Breast epithelium (tissue), 3 donors: ENCODE data around the gene HERPUD2.

Experiments used
- POLR2A ChIP-seq: fragments of 450-650 bp; IDR thresholded peaks from one replicate; pipeline ENCODE4 v1.6.1; 2016; ENCODE audit warnings: antibody characterized with exemption, mild to moderate bottlenecking, moderate library complexity
- TF ChIP-seq, protein P1 (sequence below), 3 donors: fragments of 450-650 bp; IDR thresholded peaks; one replicate each; pipeline ENCODE4 v1.5.1; 2016 to 2017; ENCODE audit warnings: antibody characterized with exemption in 3 of 3, mild to moderate bottlenecking in 3 of 3, moderate library complexity in 3 of 3

DNA sequence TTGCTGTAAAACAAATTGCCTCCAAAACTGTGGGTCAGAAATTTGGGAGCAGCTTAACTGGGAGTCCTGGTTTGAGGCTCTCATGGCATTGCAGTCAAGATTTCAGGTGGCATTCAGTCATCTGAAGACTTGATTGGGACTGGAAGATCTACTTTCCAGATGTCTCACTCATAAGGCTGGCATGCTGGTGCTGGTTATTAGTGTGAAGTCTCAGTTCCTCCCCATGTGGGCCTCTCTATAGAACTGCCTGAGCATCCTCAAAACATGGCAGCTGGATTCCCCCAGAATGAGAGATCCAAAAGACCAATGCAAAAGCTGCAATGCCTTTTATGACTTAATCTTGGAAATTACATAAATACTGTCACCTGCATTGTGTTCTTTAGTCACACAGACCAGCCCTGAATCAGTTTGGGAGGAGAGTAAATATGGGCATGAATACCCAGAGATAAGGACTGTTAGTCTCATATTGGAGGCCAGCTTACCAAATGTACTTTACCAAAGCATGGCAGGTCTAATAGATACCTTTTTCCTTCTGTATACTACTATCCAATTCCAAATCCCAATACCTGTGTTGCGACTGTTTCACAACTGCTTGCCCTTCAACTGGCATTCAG lies 6.5 kb upstream of the HERPUD2 start:
- TF ChIP-seq, protein P1, sequence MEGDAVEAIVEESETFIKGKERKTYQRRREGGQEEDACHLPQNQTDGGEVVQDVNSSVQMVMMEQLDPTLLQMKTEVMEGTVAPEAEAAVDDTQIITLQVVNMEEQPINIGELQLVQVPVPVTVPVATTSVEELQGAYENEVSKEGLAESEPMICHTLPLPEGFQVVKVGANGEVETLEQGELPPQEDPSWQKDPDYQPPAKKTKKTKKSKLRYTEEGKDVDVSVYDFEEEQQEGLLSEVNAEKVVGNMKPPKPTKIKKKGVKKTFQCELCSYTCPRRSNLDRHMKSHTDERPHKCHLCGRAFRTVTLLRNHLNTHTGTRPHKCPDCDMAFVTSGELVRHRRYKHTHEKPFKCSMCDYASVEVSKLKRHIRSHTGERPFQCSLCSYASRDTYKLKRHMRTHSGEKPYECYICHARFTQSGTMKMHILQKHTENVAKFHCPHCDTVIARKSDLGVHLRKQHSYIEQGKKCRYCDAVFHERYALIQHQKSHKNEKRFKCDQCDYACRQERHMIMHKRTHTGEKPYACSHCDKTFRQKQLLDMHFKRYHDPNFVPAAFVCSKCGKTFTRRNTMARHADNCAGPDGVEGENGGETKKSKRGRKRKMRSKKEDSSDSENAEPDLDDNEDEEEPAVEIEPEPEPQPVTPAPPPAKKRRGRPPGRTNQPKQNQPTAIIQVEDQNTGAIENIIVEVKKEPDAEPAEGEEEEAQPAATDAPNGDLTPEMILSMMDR (IDR thresholded peaks at IDR 0.05), result no peak
- no peak for TF ChIP-seq POLR2A
